H1 (cell line): ENCODE data around the gene GPR141. TPM values are rescaled to one million over a fixed set of nuclear protein-coding genes. Genes with fewer than 3 reads are reported as not detected.

Experiments
- CTCF ChIA-PET: fragments of 300-600 bp; sonication (Branson Sonifier 250); formaldehyde crosslinking; loops from one replicate; lab custom pipeline; 2021; ENCODE audit not compliant: partially characterized antibody; lab: Charles Lee
- POLR2A ChIA-PET: fragments of 300-600 bp; sonication (Branson Sonifier 250); formaldehyde crosslinking; loops from one replicate; lab custom pipeline; 2021; ENCODE audit warnings: inconsistent platforms; ENCODE audit not compliant: partially characterized antibody; lab: Charles Lee
- DNase-seq, 2 experiments: peaks; one replicate each; pipeline versions ENCODE4 v3.0.0 to v3.0.0-alpha.2; 2010 to 2022; ENCODE audit warnings: low spot score in 2 of 2, low read depth in 1 of 2, mixed read lengths in 1 of 2
- FAIRE-seq: peaks from 2 replicates; lab custom pipeline; 2011; peaks lifted over from hg19 to GRCh38; lab: Jason Lieb, UNC
- H2AFZ ChIP-seq: 2 replicates; pipeline ENCODE4 v1.8.1; 2012; ENCODE audit warnings: low read length, inconsistent platforms
- H2AK5ac ChIP-seq: 2 replicates; pipeline ENCODE4 v1.6.1; 2013; ENCODE audit warnings: low read depth, low read length
- H2BK120ac ChIP-seq: replicated peaks from 2 replicates; pipeline ENCODE3; 2013; ENCODE audit warnings: low read depth, low read length, inconsistent platforms
- H2BK12ac ChIP-seq: 2 replicates; pipeline ENCODE4 v1.6.1; 2013; ENCODE audit warnings: low read depth, low read length
- H2BK15ac ChIP-seq: 2 replicates; pipeline ENCODE4 v1.6.1; 2013; ENCODE audit warnings: low read length
- H2BK20ac ChIP-seq: 2 replicates; pipeline ENCODE4 v1.6.1; 2013; ENCODE audit warnings: low read length
- H2BK5ac ChIP-seq: 2 replicates; pipeline ENCODE4 v1.6.1; 2013; ENCODE audit warnings: low read depth, low read length
- H3K14ac ChIP-seq: 2 replicates; pipeline ENCODE4 v1.6.1; 2013; ENCODE audit warnings: inconsistent platforms; ENCODE audit not compliant: insufficient read length
- H3K18ac ChIP-seq: 2 replicates; pipeline ENCODE4 v1.6.1; 2013; ENCODE audit warnings: low read length; ENCODE audit errors: extremely low read depth
- H3K23ac ChIP-seq: 2 replicates; pipeline ENCODE4 v1.6.1; 2013; ENCODE audit warnings: inconsistent platforms; ENCODE audit not compliant: insufficient read length
- H3K23me2 ChIP-seq: 2 replicates; pipeline ENCODE4 v1.6.1; 2013; ENCODE audit warnings: low read depth, low read length
- H3K27ac ChIP-seq: 2 replicates; pipeline ENCODE4 v1.6.1; 2011; ENCODE audit warnings: low read depth, low read length, inconsistent platforms
- H3K27me3 ChIP-seq, 4 experiments: replicated peaks in 1 of 4; 1 replicate in 1 of 4; 2 replicates in 3 of 4; pipeline versions ENCODE4 v1.6.1 to v1.8.1; 2011 to 2013; ENCODE audit warnings: low read length in 3 of 4, mild to moderate bottlenecking in 3 of 4, inconsistent platforms in 2 of 4, mixed read lengths in 2 of 4, moderate library complexity in 1 of 4; ENCODE audit not compliant: control insufficient read depth in 3 of 4, insufficient read depth in 3 of 4; ENCODE audit errors: extremely low read depth in 1 of 4
- H3K36me3 ChIP-seq, 4 experiments: 2 replicates each; pipeline versions ENCODE4 v1.6.1 to v1.8.1; 2011 to 2013; ENCODE audit warnings: mild to moderate bottlenecking in 4 of 4, low read length in 3 of 4, moderate library complexity in 2 of 4, control low read depth in 1 of 4, inconsistent platforms in 1 of 4; ENCODE audit not compliant: insufficient read depth in 4 of 4, control insufficient read depth in 2 of 4
- H3K4ac ChIP-seq: replicated peaks from 2 replicates; pipeline ENCODE3; 2013; ENCODE audit warnings: low read length, low read depth, mixed read lengths, inconsistent platforms; ENCODE audit not compliant: insufficient read length
- H3K4me1 ChIP-seq, 4 experiments: replicated peaks in 1 of 4; 1 replicate in 1 of 4; 2 replicates in 3 of 4; pipeline versions ENCODE4 v1.6.1 to v1.8.1; 2011 to 2013; ENCODE audit warnings: low read length in 3 of 4, inconsistent platforms in 2 of 4, mixed read lengths in 1 of 4; ENCODE audit not compliant: insufficient read depth in 4 of 4, control insufficient read depth in 3 of 4
- H3K4me2 ChIP-seq, 2 experiments: 2 replicates each; pipeline versions ENCODE4 v1.6.1 to v1.8.1; 2011 to 2013; ENCODE audit warnings: low read depth in 2 of 2, low read length in 2 of 2, control low read depth in 1 of 2, inconsistent platforms in 1 of 2, mild to moderate bottlenecking in 1 of 2; ENCODE audit not compliant: insufficient read depth in 1 of 2
- H3K4me3 ChIP-seq, 4 experiments: fragments of 200-600, 300-600 bp in 1 of 4; sonication (generic), shearing (Covaris generic), sonication (Bioruptor Twin) in 1 of 4; 2 replicates each; pipeline versions ENCODE4 v1.5.1 to v1.8.1; 2011 to 2016; ENCODE audit warnings: low read length in 4 of 4, low read depth in 3 of 4, control low read depth in 2 of 4, inconsistent platforms in 2 of 4, mild to moderate bottlenecking in 2 of 4, mixed read lengths in 1 of 4, moderate library complexity in 1 of 4; ENCODE audit not compliant: insufficient read depth in 2 of 4; ENCODE audit errors: extremely low read depth in 1 of 4
- H3K56ac ChIP-seq: replicated peaks from 2 replicates; pipeline ENCODE3; 2013; ENCODE audit warnings: low read depth, mild to moderate bottlenecking, mixed read lengths, low read length, inconsistent platforms; ENCODE audit not compliant: insufficient read length
- H3K79me1 ChIP-seq: 2 replicates; pipeline ENCODE4 v1.6.1; 2013; ENCODE audit warnings: low read depth, low read length, control low read depth
- H3K79me2 ChIP-seq, 2 experiments: 2 replicates each; pipeline versions ENCODE4 v1.6.1 to v1.8.1; 2012 to 2013; ENCODE audit warnings: low read length in 2 of 2, mild to moderate bottlenecking in 2 of 2, inconsistent platforms in 1 of 2; ENCODE audit not compliant: insufficient read depth in 2 of 2, control insufficient read depth in 1 of 2
- H3K9ac ChIP-seq, 4 experiments: replicated peaks in 1 of 4; 1 replicate in 1 of 4; 2 replicates in 3 of 4; pipeline versions ENCODE4 v1.6.1 to v1.8.1; 2011 to 2013; ENCODE audit warnings: low read depth in 3 of 4, low read length in 3 of 4, control low read depth in 2 of 4, mild to moderate bottlenecking in 2 of 4, moderate library complexity in 2 of 4, inconsistent platforms in 1 of 4; ENCODE audit errors: extremely low read depth in 1 of 4
- H3K9me3 ChIP-seq, 2 experiments: 2 replicates each; pipeline versions ENCODE4 v1.6.1 to v1.8.1; 2012 to 2013; ENCODE audit warnings: mild to moderate bottlenecking in 2 of 2, moderate library complexity in 2 of 2, control low read depth in 1 of 2, inconsistent platforms in 1 of 2, low read depth in 1 of 2, low read length in 1 of 2, mixed read lengths in 1 of 2; ENCODE audit not compliant: insufficient read depth in 2 of 2
- H4K20me1 ChIP-seq, 2 experiments: replicated peaks in 1 of 2; 2 replicates each; pipeline versions ENCODE3 to v1.8.1; 2011 to 2013; ENCODE audit warnings: inconsistent platforms in 2 of 2, low read length in 2 of 2, mild to moderate bottlenecking in 1 of 2; ENCODE audit not compliant: insufficient read depth in 2 of 2, control insufficient read depth in 1 of 2
- H4K5ac ChIP-seq: 2 replicates; pipeline ENCODE4 v1.6.1; 2013; ENCODE audit warnings: low read length, low read depth, mixed read lengths, inconsistent platforms; ENCODE audit not compliant: insufficient read length
- H4K8ac ChIP-seq: 2 replicates; pipeline ENCODE4 v1.8.0; 2013; ENCODE audit warnings: mild to moderate bottlenecking, moderate library complexity, low read length, inconsistent platforms; ENCODE audit not compliant: insufficient read depth; ENCODE audit errors: extremely low read depth
- H4K91ac ChIP-seq: replicated peaks from 2 replicates; pipeline ENCODE3; 2013; ENCODE audit warnings: low read length, mixed read lengths, inconsistent platforms; ENCODE audit not compliant: insufficient read length
- CTCF ChIP-seq, 3 experiments: IDR thresholded peaks; 1 replicate in 2 of 3; 2 replicates in 1 of 3; pipeline versions ENCODE4 v1.5.1 to v1.6.1; 2011; ENCODE audit warnings: low read length in 3 of 3, mild to moderate bottlenecking in 3 of 3, inconsistent platforms in 2 of 3, low read depth in 1 of 3, moderate library complexity in 1 of 3; ENCODE audit not compliant: insufficient read depth in 1 of 3; ENCODE audit errors: control extremely low read depth in 1 of 3
- JUN ChIP-seq: IDR thresholded peaks from 2 replicates; pipeline ENCODE4 v1.6.1; 2011; ENCODE audit warnings: low read depth, mild to moderate bottlenecking, improper control_type of control experiment, low read length
- SAP30 ChIP-seq: fragments of 300-600 bp; sonication (generic); IDR thresholded peaks from 2 replicates; pipeline ENCODE4 v1.7.1; 2012; ENCODE audit warnings: low read length, moderate library complexity, mild to moderate bottlenecking, inconsistent platforms; ENCODE audit not compliant: insufficient read depth, insufficient replicate concordance
- WGBS, 2 experiments: shearing (Covaris generic) in 1 of 2; methylation state at CpG; one replicate each; pipeline versions ENCODE4 v1.1.6 to v1.1.7; 2013 to 2015; ENCODE audit warnings: low lambda C conversion rate in 2 of 2, mixed read lengths in 2 of 2, inconsistent platforms in 1 of 2, low coverage in 1 of 2, missing lambda C conversion rate in 1 of 2; ENCODE audit not compliant: insufficient replicate concordance in 2 of 2, insufficient coverage in 1 of 2, insufficient read length in 1 of 2; ENCODE audit errors: extremely low coverage in 1 of 2, missing lambda C conversion rate in 1 of 2; 5-methylcytosine and 5-hydroxymethylcytosine counted together
- polyA plus RNA-seq, 7 experiments: library from polyadenylated mRNA; depleted of rRNA in 3 of 7; stranded (reverse) in 5 of 7; unstranded in 2 of 7; fragments of >200 nt in 5 of 7; fragments of 200-250 nt in 2 of 7; gene quantifications; 1 replicate in 5 of 7; 2 replicates in 1 of 7; 4 replicates in 1 of 7; pipeline versions ENCODE4 v1.2.1 to v1.2.3, GENCODE V29; 2011 to 2013; ENCODE audit warnings: missing spikeins in 2 of 7, mixed read lengths in 2 of 7
- total RNA-seq: library from RNA; stranded (reverse); fragmentation: NEBNext Ultra II Directional; extraction: Animal tissue kit (Norgen Biotek cat#: 25700); gene quantifications from 2 replicates; pipeline ENCODE4 v1.2.1, GENCODE V29; 2021

Gene GPR141
- total and polyA plus RNA-seq, 2 of the 8 experiments (the other 6 are each of a cell fraction or from before 2014, with no cell fraction given) = 0.45 to 1.0 TPM

DNA sequence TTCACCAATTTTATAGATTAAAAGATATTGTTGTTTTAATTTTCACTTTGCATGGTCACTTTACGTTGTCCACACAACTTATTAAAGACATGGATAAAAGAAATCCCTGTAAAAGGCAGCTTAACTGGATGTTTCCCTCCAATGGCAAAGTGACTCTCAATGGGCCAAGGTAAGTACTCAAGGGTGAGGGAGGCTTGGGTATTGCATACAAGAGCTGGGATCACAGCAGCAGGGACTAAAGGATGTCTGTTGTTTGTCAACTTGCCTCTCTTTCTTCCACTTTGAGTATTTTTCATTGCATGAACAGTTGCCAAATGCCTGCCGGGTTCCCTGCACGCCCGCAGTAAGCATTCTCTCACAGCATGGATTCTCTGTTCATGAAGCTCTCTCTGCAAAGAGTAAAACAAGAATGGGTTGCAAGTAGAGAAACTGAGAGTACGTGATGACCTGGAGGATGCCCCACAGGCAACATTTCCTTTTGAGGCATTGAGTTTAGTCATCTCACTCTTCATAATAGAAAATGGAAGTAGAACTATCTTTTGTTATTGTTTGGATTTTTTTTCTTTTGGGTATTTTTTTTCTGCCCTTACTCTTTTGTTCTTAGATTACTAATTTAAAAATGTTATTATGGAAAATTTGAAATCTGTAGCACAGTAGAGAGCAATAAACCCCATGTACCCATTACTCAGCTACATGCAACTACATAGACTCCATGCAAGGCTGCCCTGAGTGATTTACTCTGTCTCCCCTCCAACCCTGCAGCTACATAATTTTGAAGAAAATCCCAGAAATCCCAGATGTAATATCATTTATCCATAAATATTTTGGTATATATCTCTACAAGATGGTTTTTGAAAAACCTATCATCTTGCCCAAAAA lies 26.3 kb downstream of the GPR141 start:
- Histone ChIP-seq H2BK20ac (no peak overlapping the region), H3K79me2 (no peaks in the 10 kb centered on the region), H2BK120ac (no peak overlapping the region), H3K79me1 (no peaks in the 10 kb centered on the region), H3K4me1 (peaks cover 0 to 5% (median 1%) of the 10 kb centered on the region in 4 experiments; a peak in 2 of 7 replicates), H3K4me3 (no peak overlapping the region), H3K18ac (no peak overlapping the region), H3K4ac (no peak overlapping the region), H4K91ac (no peak overlapping the region), H2BK12ac (no peak overlapping the region), H2BK5ac (no peak overlapping the region), H4K8ac (no peak overlapping the region), H3K27me3 (no peaks in the 10 kb centered on the region), H3K56ac (no peak overlapping the region), H3K23ac (no peak overlapping the region), H2AK5ac (no peak overlapping the region), H2BK15ac (no peak overlapping the region), H4K20me1 (no peaks in the 10 kb centered on the region), H3K27ac (no peak overlapping the region), H4K5ac (no peak overlapping the region), H3K23me2 (no peaks in the 10 kb centered on the region), H3K4me2 (no peak overlapping the region), H3K9me3 (no peaks in the 10 kb centered on the region), H3K14ac (no peak overlapping the region), H2AFZ (no peak overlapping the region), H3K9ac (no peak overlapping the region), H3K36me3 (no peaks in the 10 kb centered on the region)
- no peak for TF ChIP-seq SAP30
- TF ChIP-seq JUN = no peak
- no peak for TF ChIP-seq CTCF (IDR thresholded peaks at IDR 0.05; ENCODE audit: control extremely low read depth in 1 of 3, insufficient read depth in 1 of 3, low read depth in 1 of 3, low read length in 3 of 3)
- WGBS, 2 experiments = 85% methylated on average over 5 of the region's 5 CpGs; no CpG with 5 or more reads in 1 of the 2 experiments
- DNase-seq (no peak), FAIRE-seq (no peak)
- POLR2A ChIA-PET = no interaction called here
- CTCF ChIA-PET = interaction anchor here (0.8 to 1.8 kb wide), 2 partner anchors 15 to 214 kb away, joined by 3 to 7 read pairs; no protein-coding TSS in a partner anchor
